GM13976 (cell line): ENCODE data around the gene PTPRA.
A peak's percentile ranks its signal among the peaks of the same experiment; 100 is the strongest.

Source experiments
- DNase-seq: peaks from one replicate; pipeline ENCODE4 v3.0.0; 2012; ENCODE audit warnings: low spot score
- CTCF ChIP-seq: IDR thresholded peaks from 2 replicates; pipeline ENCODE4 v1.5.1; 2012; ENCODE audit warnings: borderline replicate concordance, mild to moderate bottlenecking; ENCODE audit not compliant: insufficient read depth; ENCODE audit errors: extremely low read depth, missing control alignments, control extremely low read depth
- in situ Hi-C: fragments of 300-500 bp; cut with MboI; formaldehyde crosslinking; loops from one replicate; pipeline ENCODE4 v1.12.0; 2022; ENCODE audit warnings: low sequenced_read_pairs, mixed read lengths, inconsistent platforms; ENCODE audit not compliant: unreplicated experiment

PTPRA gene

DNA sequence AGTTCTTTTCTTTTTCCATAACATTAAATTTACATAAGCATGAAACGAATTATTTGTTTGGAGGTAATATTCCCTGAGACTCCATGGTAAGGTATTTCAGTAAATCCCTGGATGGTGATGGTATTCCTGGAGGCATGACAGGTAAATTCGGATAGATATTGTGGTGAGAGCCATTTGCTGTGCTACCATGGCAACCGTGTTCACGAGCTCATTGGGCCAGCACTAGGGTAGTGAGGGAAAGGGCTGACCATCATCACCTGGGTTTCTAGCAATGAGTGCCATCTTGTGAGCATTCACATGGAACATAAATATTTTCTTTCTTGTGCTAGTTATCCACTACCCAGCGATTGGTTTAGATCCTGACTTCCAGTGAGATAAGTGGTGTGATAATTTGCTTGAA is 118.3 kb downstream of the PTPRA start:
- no peak for TF ChIP-seq CTCF
- in situ Hi-C loops: no loop called here
- no peak for DNase-seq

DNA sequence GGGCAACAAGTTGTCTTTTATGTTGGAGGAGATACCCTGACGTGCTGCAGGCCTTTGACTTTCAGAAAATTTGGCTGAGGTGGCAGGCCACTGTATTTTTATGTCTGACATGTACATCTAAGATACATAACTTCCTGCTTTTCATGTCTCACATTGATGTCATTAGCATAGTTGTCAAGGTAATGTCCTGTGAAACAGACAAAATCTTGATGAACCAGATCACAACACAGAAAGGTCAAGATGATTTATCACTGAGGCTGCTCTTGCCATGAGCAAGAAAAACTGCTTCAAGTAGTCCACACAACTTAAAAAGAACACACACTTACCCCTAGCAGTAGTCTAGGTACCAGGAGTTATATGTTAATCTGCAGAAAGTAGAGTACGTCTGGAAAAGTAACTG is 120.0 kb downstream of the PTPRA start:
- in situ Hi-C loops: no loop called here
- TF ChIP-seq CTCF: no peak
- DNase-seq: no peak

- no peak for TF ChIP-seq CTCF
- in situ Hi-C loops: no loop called here
- DNase-seq: no peak
Measured at GRCh38 chr20:2995796-2996195, 122.5 kb downstream of the PTPRA start.

- in situ Hi-C loops: no loop called here
- DNase-seq: no peak
- no peak for TF ChIP-seq CTCF
Measured at GRCh38 chr20:2998728-2999127, 125.4 kb downstream of the PTPRA start.

GRCh38 chr20:3000852-3001523 is 127.7 kb downstream of the PTPRA start:
- peak; percentile 53 for DNase-seq
- TF ChIP-seq CTCF: peak; percentile 24
- in situ Hi-C loops: no loop called here

GRCh38 chr20:3003416-3003815 is 130.1 kb downstream of the PTPRA start:
- no peak for DNase-seq
- TF ChIP-seq CTCF: no peak
- in situ Hi-C loops: no loop called here
